Neural crest cell (in vitro differentiated cells): ENCODE measurements around the gene PRTFDC1. TPM values are rescaled to one million over a fixed set of nuclear protein-coding genes. Genes with fewer than 3 reads are reported as not detected.

ENCODE experiments used
- DNase-seq: peaks from one replicate; pipeline ENCODE4 v3.0.0; 2021; ENCODE audit warnings: low read depth, mixed read lengths, low spot score
- H3K27ac Mint-ChIP-seq: one replicate; pipeline ENCODE4 v1.8.0; 2021; ENCODE audit warnings: mild to moderate bottlenecking, mixed read lengths; ENCODE audit not compliant: unreplicated experiment
- H3K27me3 Mint-ChIP-seq: 2 replicates; pipeline ENCODE4 v1.8.0; 2021; ENCODE audit warnings: low read depth, mild to moderate bottlenecking, mixed read lengths
- H3K36me3 Mint-ChIP-seq: 2 replicates; pipeline ENCODE4 v1.8.0; 2021; ENCODE audit warnings: low read depth, mild to moderate bottlenecking, mixed read lengths
- H3K4me1 Mint-ChIP-seq: 2 replicates; pipeline ENCODE4 v1.8.0; 2021; ENCODE audit warnings: mixed read lengths
- H3K4me3 Mint-ChIP-seq: one replicate; pipeline ENCODE4 v1.8.0; 2021; ENCODE audit warnings: mild to moderate bottlenecking, mixed read lengths
- H3K9me3 Mint-ChIP-seq: 2 replicates; pipeline ENCODE4 v1.8.0; 2021; ENCODE audit warnings: mixed read lengths
- total RNA-seq: library from RNA; stranded (reverse); gene quantifications from 2 replicates; pipeline ENCODE4 v1.2.1, GENCODE V29; 2021
- TF ChIP-seq, protein P1 (sequence below): fragments of 200-600 bp; sonication (generic); conservative IDR thresholded peaks from 2 replicates; pipeline ENCODE4 v1.5.0; 2021; ENCODE audit warnings: antibody characterized with exemption, mild to moderate bottlenecking

Gene PRTFDC1
- total RNA-seq, 1 donor from 2014 or later = 26.7 TPM

- H3K4me1 Mint-ChIP-seq = peaks cover 28% of the 10 kb centered on the region
- TF ChIP-seq, protein P1, sequence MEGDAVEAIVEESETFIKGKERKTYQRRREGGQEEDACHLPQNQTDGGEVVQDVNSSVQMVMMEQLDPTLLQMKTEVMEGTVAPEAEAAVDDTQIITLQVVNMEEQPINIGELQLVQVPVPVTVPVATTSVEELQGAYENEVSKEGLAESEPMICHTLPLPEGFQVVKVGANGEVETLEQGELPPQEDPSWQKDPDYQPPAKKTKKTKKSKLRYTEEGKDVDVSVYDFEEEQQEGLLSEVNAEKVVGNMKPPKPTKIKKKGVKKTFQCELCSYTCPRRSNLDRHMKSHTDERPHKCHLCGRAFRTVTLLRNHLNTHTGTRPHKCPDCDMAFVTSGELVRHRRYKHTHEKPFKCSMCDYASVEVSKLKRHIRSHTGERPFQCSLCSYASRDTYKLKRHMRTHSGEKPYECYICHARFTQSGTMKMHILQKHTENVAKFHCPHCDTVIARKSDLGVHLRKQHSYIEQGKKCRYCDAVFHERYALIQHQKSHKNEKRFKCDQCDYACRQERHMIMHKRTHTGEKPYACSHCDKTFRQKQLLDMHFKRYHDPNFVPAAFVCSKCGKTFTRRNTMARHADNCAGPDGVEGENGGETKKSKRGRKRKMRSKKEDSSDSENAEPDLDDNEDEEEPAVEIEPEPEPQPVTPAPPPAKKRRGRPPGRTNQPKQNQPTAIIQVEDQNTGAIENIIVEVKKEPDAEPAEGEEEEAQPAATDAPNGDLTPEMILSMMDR = no peak
These were observed 70.2 kb downstream of the PRTFDC1 start for GRCh38 chr10:24882047-24882698.

DNA sequence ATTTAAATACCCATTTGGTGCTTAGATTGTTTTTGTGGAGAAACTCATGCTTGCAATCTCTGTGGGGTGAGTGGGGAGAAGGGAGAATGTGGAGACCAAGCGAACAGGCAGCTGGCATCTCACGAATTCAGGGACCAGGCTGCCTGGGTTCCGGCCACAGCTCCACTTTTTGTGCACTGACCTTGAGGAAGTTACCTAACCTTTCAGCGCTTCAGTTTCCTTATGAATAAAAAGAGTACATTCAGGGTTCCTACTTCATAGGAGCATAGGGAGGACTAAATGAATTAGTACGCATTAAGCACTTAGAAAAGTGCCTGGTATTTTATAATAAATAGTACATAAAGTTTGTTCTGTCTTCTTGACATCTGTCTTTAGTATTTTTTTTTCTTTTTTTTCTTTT lies 72.5 kb downstream of the PRTFDC1 start:
- Mint-ChIP-seq H3K27me3 (no peaks in the 10 kb centered on the region), H3K4me3 (no peak overlapping the region), H3K36me3 (peaks cover 8% of the 10 kb centered on the region), H3K4me1 (peaks cover 28% of the 10 kb centered on the region), H3K9me3 (peaks cover 4% of the 10 kb centered on the region), H3K27ac (no peak overlapping the region)
- TF ChIP-seq, protein P1 = no peak
- DNase-seq = no peak

More at GRCh38 chr10:24882047-24882698, 70.2 kb downstream of the PRTFDC1 start:
- DNase-seq = no peak
- no peak overlapping the region for H3K4me3 Mint-ChIP-seq
- H3K36me3 Mint-ChIP-seq = peaks cover 5% of the 10 kb centered on the region
- peaks cover 4% of the 10 kb centered on the region for H3K9me3 Mint-ChIP-seq
- H3K27me3 Mint-ChIP-seq = no peaks in the 10 kb centered on the region
- no peak overlapping the region for H3K27ac Mint-ChIP-seq

GRCh38 chr10:24874133-24874532 lies 78.3 kb downstream of the PRTFDC1 start:
- peaks cover 3% of the 10 kb centered on the region for H3K36me3 Mint-ChIP-seq
- H3K4me1 Mint-ChIP-seq = peaks cover 31% of the 10 kb centered on the region
- TF ChIP-seq, protein P1 = no peak
- H3K4me3 Mint-ChIP-seq = no peak overlapping the region
- DNase-seq = no peak
- H3K27ac Mint-ChIP-seq = no peak overlapping the region
- no peaks in the 10 kb centered on the region for H3K9me3 Mint-ChIP-seq
- H3K27me3 Mint-ChIP-seq = no peaks in the 10 kb centered on the region

DNA sequence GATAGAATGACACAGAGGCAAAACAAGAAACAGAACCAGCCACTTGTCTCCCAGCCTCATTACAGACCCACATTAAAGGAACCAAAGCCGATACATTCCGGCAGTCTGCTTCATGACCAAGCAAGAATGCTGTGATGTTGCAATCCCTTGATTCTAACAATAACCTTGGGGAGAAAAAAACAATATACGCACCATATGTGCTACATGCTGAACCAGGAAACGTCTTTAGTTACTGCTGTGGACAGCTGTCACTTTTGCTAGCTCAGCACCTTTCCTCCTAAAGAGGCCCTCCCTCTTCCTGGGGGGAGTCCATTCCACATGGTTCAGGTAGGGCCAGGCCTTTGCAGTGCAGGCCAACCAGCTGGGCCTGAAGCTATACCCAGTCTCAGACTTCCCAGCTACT lies 79.1 kb downstream of the PRTFDC1 start:
- H3K4me1 Mint-ChIP-seq = peaks cover 22% of the 10 kb centered on the region
- TF ChIP-seq, protein P1 = no peak
- H3K36me3 Mint-ChIP-seq = peaks cover 3% of the 10 kb centered on the region
- H3K27me3 Mint-ChIP-seq = no peaks in the 10 kb centered on the region
- H3K9me3 Mint-ChIP-seq = no peaks in the 10 kb centered on the region
- no peak overlapping the region for H3K4me3 Mint-ChIP-seq
- DNase-seq = no peak
- no peak overlapping the region for H3K27ac Mint-ChIP-seq

GRCh38 chr10:24872790-24873182 lies 79.6 kb downstream of the PRTFDC1 start:
- Mint-ChIP-seq H3K9me3 (no peaks in the 10 kb centered on the region), H3K27me3 (no peaks in the 10 kb centered on the region), H3K4me1 (peaks cover 20% of the 10 kb centered on the region), H3K27ac (no peak overlapping the region), H3K4me3 (no peak overlapping the region), H3K36me3 (peaks cover 3% of the 10 kb centered on the region)
- TF ChIP-seq, protein P1 = no peak
- DNase-seq = no peak
